Measurements from ENCODE around the gene CHST4. TPM values are rescaled to one million over a fixed set of nuclear protein-coding genes. Genes with fewer than 3 reads are reported as not detected.

Gene CHST4
- total RNA-seq, 1 experiment from 2014 or later, result 5.9 TPM

- Histone ChIP-seq H3K27ac (ENCODE audit: insufficient read length, low read depth, low read length) (no peak overlapping the region), H3K4me1 (ENCODE audit: insufficient read depth, low read length) (peaks cover 2% of the 10 kb centered on the region; the same call in 1 of the 2 replicates), H2BK15ac (ENCODE audit: low read depth, low read length) (no peak overlapping the region), H3K79me1 (ENCODE audit: insufficient read depth, low read depth, low read length, poor library complexity, severe bottlenecking) (no peaks in the 10 kb centered on the region), H2BK12ac (ENCODE audit: insufficient read length, low read depth, low read length) (no peak overlapping the region), H4K8ac (replicated peaks; ENCODE audit: insufficient read length, low read depth, low read length) (no peak overlapping the region), H3K27me3 (ENCODE audit: insufficient read depth, low read length) (no peaks in the 10 kb centered on the region), H3K56ac (ENCODE audit: insufficient read length, low read depth, low read length) (no peak overlapping the region), H3K9me3 (ENCODE audit: control insufficient read depth, low read depth, low read length) (no peaks in the 10 kb centered on the region), H3K4ac (ENCODE audit: low read depth, low read length) (no peak overlapping the region), H2AK5ac (ENCODE audit: insufficient read length, low read length) (no peak overlapping the region), H4K20me1 (ENCODE audit: control insufficient read depth, insufficient read depth, insufficient read length) (no peaks in the 10 kb centered on the region), H3K23me2 (ENCODE audit: insufficient read length, low read depth, low read length, poor library complexity, severe bottlenecking) (peaks cover 8% of the 10 kb centered on the region), H3K14ac (ENCODE audit: insufficient read depth, low read length) (no peak overlapping the region), H3K4me2 (ENCODE audit: insufficient read depth, insufficient read length, low read length) (no peak overlapping the region), H3K18ac (ENCODE audit: insufficient read length, low read depth, low read length) (no peak overlapping the region), H4K91ac (ENCODE audit: insufficient read length, low read depth, low read length) (no peak overlapping the region), H3T11ph (ENCODE audit: low read length) (no peak overlapping the region), H2BK120ac (ENCODE audit: low read depth, low read length, poor library complexity, severe bottlenecking) (no peak overlapping the region), H3K23ac (ENCODE audit: insufficient read length, low read depth, low read length) (no peak overlapping the region), H2BK5ac (ENCODE audit: insufficient read length, low read length) (no peak overlapping the region), H4K5ac (ENCODE audit: insufficient read length, low read depth, low read length) (no peak overlapping the region), H3K9ac (ENCODE audit: extremely low read depth, insufficient read length, low read length) (no peak overlapping the region), H2AFZ (ENCODE audit: low read length) (no peak overlapping the region), H3K79me2 (ENCODE audit: insufficient read depth, low read length) (no peaks in the 10 kb centered on the region), H2BK20ac (ENCODE audit: low read depth, low read length, poor library complexity, severe bottlenecking) (no peak overlapping the region)
- peaks cover 26 to 31% of the 10 kb centered on the region in 2 experiments for H3K4me1 Mint-ChIP-seq
- DNase-seq, result no peak
- H3K27ac Mint-ChIP-seq, result peak overlapping the region in 2 of 3 experiments; percentile 4 to 53; a peak in 2 of 7 replicates
- H3K9me3 Mint-ChIP-seq, result no peaks in the 10 kb centered on the region
- no CpG with 5 or more reads among the region's 4 CpGs for WGBS (ENCODE audit: extremely low coverage, insufficient read length, low lambda C conversion rate)
- TF ChIP-seq CTCF (conservative IDR thresholded peaks at IDR 0.05), result no peak
- H3K27me3 Mint-ChIP-seq (ENCODE audit: low read depth), result no peaks in the 10 kb centered on the region
- no peaks in the 10 kb centered on the region for H3K36me3 Mint-ChIP-seq (ENCODE audit: insufficient read depth in 1 of 3, low read depth in 3 of 3)
- no peak overlapping the region for H3K4me3 Mint-ChIP-seq
Measured at GRCh38 chr16:71528863-71529262, 2.6 kb downstream of the CHST4 start.
